Vagina (tissue), 2 donors: Measurements from ENCODE around the gene TMEM106A.

Source experiments
- POLR2A ChIP-seq, 2 donors: fragments of 450-650 bp; IDR thresholded peaks; one replicate each; pipeline ENCODE4 v1.6.1; 2017; ENCODE audit warnings: antibody characterized with exemption in 2 of 2, mild to moderate bottlenecking in 2 of 2, moderate library complexity in 2 of 2
- POLR2AphosphoS5 ChIP-seq, 2 donors: sonication (generic); formaldehyde crosslinking; IDR thresholded peaks; one replicate each; pipeline ENCODE4 v1.9.0; 2017; ENCODE audit warnings: antibody characterized with exemption in 2 of 2, mild to moderate bottlenecking in 2 of 2, low read depth in 1 of 2; ENCODE audit not compliant: insufficient read depth in 1 of 2
- TF ChIP-seq, protein P1 (sequence below), 3 experiments: fragments of 450-650 bp in 2 of 3; fragments of 200-600 bp in 1 of 3; sonication (generic) in 1 of 3; IDR thresholded peaks; one replicate each; pipeline ENCODE4 v1.5.1; 2017 to 2019; ENCODE audit warnings: antibody characterized with exemption in 3 of 3, mild to moderate bottlenecking in 2 of 3, moderate library complexity in 2 of 3

DNA sequence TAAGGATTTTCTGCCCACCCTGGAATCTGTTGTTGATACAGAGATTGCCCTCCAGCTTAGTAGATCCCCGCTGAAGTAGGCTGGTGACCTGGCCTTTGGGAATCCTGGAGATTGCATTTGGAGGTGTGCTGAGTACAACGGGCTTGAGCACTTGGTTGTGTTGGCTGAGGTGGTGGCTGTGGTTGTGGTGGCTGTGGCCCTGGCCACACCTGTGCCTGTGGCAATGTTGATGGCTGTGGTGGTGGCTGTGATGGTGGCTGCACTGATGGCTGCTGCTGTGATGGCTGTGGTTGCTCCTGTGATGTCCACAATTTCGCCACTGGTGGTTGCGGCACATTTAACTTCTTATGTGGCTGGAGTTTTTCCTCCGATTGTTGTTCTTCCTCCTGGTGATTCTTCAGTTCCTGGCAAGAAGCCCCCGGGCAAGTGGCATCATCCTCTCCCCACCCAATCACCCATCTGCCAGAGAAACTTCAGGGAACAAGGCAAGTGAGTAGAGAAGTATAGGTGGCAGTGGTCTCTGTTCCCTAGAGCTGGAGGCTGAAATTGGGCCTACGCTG is 12.6 kb downstream of the TMEM106A start:
- TF ChIP-seq, protein P1, sequence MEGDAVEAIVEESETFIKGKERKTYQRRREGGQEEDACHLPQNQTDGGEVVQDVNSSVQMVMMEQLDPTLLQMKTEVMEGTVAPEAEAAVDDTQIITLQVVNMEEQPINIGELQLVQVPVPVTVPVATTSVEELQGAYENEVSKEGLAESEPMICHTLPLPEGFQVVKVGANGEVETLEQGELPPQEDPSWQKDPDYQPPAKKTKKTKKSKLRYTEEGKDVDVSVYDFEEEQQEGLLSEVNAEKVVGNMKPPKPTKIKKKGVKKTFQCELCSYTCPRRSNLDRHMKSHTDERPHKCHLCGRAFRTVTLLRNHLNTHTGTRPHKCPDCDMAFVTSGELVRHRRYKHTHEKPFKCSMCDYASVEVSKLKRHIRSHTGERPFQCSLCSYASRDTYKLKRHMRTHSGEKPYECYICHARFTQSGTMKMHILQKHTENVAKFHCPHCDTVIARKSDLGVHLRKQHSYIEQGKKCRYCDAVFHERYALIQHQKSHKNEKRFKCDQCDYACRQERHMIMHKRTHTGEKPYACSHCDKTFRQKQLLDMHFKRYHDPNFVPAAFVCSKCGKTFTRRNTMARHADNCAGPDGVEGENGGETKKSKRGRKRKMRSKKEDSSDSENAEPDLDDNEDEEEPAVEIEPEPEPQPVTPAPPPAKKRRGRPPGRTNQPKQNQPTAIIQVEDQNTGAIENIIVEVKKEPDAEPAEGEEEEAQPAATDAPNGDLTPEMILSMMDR (IDR thresholded peaks at IDR 0.05) = no peak
- no peak for TF ChIP-seq POLR2A (IDR thresholded peaks at IDR 0.05)
- TF ChIP-seq POLR2AphosphoS5 (IDR thresholded peaks at IDR 0.05; ENCODE audit: insufficient read depth in 1 of 2, low read depth in 1 of 2) = no peak
